HT-29 (cell line): ENCODE measurements around the gene BEST1. TPM values are rescaled to one million over a fixed set of nuclear protein-coding genes. Genes with fewer than 3 reads are reported as not detected.
"Not testable (repeated sequence)": the region's sequence is repeated elsewhere in the genome, so short reads cannot be mapped to it uniquely, and the experiment has no call there.

Experiments
- DNase-seq: peaks from one replicate; pipeline ENCODE4 v3.0.0-alpha.2; 2015; ENCODE audit warnings: low spot score
- total RNA-seq: library from RNA; depleted of rRNA; stranded (reverse); fragments of >200 nt; shearing (Covaris generic); gene quantifications from 2 replicates; pipeline ENCODE4 v1.2.3, GENCODE V29; 2014

BEST1 gene
- total RNA-seq, 1 experiment from 2014 or later: 0.46 TPM

DNA sequence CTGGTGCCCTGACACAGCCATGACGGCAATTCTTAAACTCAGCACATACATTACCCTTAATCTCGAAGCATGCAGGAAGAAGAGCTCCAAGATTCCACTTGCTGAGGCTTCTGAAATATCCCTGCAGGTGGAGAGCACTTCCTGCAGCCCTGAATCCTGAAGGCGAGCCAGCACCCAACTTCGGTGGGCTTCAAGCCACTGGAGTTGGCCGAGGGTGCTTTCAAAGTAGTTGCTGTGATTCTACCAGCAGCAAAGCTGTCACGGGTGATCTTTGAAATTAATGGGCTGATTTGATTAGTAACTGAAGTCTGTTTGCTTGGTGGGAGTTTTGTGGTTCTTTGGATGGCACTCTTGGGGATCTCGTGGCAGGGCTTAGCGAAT is 26.3 kb downstream of the BEST1 start:
- DNase-seq: no peak

DNA sequence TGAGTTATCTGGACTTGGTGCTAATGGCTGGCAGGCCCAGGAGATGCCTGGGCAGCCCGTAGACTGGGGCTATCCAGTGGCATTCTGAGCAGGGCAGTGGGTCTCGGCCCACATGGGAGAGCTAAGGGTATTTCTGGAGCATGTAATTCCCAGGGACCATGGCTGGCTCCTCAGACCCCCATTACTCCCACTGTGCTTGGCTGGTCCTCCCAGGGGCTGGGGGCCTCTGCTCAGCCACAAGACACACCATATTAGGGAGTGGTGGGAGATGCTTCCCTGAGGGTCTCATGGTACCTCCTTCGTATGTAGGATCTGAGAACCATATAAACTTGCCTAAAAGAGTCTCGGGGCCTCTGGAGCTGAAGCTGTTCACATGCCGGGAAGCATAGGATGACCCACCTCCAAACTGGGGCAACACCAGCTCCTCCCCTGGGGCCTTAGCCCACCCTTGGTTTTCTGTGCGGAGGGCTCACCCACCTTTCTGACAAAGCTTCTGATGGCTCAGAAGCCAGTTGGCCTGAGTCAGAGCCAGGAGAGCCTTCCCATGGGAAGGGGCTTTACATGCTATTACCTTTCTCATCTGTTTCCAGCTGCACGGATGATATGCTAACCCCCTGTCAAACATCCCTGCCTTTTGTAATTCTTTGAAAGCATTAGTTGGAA is 26.8 kb downstream of the BEST1 start:
- DNase-seq: no peak

DNA sequence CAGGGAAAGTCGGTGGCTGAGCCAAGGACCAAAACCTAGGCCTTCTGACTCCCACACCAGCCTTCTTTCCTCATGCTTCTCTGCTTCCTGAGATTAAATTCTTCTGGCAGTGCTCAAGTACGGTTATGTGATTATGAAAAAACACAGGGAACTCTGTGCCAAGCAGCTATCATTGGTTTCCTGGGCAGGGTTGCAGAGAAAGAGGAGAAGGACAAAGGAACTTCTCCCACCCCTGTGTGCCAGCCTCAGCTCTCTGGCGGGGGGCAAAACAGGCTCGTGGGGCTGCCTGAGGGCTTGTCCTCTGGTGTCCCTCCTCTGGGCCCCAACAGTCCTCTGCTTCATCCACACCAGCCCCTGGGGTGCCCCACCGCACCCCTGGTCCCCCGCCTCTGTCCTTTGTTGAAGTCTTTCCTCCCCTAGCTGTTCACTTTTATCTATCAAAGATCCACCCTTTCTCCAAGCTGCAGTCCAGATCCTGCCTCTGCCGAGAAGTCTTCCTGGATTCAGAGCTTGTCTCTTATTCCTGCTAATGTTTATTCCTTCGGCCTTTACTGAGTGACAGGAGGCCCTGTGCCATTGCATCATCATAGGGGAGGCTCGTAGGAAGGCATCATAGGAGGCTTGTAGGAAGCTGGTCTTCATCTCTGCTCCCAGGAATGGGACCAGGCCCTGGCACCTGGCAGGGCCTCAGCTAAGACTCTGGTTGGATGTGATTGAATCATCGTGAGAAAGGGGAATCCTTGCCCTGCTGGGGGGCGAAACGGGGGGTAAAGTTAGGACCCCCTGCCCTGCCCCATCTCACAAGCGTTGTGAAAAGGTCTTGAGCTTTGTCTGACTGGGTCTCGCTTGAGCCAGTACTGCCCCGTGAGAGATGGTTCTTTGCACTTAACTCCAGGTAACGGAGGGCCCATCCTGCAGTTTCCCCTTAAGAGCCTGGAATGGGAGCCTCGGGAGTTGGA is 28.8 kb downstream of the BEST1 start:
- no peak for DNase-seq

DNA sequence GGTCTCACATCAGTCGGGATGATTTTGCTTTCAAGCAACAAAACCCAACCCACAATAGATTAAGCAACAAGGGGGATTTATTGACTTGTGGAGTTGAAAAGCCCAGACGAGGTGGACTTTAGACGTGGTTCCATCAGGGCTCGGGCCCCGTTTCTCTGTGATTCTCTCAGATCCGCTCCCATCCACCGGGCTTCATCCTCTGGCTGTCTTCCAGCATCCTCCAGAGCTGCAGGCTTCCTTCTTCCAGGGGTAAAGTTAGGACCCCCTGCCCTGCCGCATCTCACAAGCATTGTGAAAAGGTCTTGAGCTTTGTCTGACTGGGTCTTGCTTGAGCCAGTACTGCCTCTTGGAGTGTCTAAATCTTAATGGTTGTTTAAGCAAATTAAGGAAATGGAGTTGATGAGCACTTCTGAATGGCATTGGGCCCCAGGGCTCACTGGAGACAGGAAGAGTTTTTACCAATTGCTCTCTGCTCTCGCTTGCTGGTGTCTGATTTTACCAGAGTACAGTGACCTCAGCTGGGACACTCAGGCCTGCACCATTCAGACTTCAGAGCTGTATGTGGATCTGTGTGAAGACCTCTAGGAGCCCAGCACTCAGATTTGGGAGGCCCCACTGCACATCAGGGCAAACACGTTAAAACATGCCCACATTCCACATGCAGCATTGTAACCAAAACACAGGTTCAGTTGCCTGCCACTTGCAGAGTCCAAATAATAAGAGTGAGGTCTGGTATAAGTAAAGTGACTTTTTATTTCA is 30.8 kb downstream of the BEST1 start:
- no peak for DNase-seq

DNA sequence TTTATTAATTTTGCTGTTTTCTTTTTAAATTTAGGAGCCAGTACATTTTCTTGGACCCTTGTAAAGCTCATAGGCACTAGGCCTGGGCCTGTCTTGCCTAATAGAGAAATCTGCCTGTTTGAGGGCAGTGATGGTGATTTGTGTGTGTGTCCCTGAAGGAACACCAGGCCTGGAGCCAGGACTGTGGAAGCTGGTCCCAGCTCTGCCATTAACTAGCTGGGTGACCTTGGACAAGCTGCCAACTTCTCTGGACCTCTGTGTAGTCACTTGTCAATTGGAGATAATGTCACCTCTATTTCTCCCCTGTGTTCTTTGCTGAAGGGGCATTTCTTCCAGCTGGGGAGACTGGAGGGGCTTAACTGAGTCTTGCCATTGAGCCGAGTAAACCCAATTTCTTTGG is 33.3 kb downstream of the BEST1 start:
- no peak for DNase-seq

DNA sequence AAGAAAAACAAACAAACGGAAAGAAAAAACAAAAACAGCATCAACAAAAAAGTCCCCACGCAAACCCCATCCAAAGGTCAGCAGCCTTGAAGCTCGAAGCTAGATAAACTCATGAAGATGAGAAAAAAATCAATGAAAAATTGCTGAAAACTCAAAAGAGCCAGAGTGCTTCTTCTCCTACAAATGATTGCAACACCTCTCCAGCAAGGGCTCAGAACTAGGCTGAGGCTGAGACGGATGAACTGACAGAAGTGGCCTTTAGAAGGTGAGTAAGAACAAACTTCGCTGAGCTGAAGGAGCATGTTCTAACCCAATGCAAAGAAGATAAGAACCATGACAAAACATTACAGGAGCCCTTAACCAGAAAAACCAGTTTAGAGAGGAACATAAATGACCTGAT is 35.7 kb downstream of the BEST1 start:
- DNase-seq: peak; percentile 83

DNA sequence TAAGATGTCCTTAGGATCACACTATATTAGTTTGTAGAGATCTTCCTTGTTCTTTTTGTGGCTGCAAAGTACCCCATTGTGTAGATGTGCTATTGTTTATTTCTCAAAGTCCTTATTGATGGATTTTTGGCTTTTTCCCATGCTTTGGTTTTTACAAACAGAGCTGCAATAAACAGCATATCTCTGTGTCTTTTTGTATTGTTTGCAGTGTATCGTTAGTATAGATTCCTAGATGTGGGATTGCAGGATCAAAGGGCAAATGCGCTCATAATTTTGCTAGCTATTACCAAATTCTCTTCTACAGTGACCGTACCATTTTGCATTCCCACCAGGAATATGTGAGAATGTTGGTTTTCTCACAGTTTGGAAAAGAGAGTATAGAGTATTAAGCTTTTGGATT is 44.8 kb downstream of the BEST1 start:
- DNase-seq: no peak

DNA sequence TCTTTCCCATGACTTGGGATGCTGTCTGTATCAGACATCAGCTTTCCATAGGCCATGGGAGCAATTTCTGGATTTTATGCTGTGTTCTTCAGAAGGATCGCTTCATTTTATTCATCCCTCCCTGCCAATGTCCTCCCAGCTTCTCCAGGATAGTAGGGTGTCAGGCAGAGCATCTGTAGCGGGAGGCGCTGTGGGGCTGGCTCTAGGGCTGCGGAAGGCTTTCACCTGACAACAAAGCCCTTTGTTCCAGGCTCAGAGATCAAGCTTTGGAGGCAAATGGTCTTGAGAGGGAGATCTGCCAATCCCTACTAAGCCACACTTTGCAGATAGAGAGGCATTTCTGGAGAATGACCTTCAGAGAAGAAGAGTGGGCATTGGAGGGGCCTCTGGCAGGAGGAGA is 46.8 kb downstream of the BEST1 start:
- DNase-seq: no peak

DNA sequence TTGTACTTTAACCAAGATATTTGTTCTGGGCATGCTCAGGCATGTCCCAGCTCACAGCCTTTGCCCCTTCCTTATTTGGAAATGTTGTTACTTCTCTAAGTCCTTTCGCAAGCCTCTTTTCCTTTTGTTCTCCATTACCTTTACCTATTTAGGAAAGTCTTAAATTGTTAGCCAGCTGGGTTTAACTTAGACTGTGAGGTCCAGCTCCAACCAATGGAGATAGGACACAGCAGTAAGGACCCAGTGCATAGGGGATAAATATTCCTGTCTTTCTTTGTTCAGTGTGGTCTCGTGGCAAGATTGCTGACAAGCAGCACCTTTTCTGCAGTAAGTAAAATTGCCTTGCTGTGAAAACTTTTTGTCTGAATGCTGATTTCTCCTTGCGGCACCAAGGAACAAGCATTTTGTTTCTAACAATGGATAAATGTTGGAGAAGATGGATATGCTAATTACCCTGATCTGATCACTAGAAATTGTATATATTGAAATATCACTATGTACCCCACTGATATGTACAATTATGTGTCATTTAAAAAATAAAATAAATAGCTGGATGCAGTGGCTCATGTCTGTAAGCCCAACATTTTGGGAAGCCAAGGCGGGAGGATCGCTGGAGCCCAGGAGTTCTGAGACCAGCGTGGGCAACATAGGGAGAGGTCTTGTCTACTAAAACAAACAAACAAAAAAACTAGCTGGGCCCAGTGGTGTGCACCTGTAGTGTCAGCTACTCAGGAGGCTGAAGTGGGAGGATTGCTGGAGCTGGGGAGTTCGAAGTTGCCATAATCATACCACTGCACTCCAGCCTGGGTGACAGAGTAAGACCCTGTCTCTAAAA is 49.2 kb downstream of the BEST1 start:
- DNase-seq: no peak

DNA sequence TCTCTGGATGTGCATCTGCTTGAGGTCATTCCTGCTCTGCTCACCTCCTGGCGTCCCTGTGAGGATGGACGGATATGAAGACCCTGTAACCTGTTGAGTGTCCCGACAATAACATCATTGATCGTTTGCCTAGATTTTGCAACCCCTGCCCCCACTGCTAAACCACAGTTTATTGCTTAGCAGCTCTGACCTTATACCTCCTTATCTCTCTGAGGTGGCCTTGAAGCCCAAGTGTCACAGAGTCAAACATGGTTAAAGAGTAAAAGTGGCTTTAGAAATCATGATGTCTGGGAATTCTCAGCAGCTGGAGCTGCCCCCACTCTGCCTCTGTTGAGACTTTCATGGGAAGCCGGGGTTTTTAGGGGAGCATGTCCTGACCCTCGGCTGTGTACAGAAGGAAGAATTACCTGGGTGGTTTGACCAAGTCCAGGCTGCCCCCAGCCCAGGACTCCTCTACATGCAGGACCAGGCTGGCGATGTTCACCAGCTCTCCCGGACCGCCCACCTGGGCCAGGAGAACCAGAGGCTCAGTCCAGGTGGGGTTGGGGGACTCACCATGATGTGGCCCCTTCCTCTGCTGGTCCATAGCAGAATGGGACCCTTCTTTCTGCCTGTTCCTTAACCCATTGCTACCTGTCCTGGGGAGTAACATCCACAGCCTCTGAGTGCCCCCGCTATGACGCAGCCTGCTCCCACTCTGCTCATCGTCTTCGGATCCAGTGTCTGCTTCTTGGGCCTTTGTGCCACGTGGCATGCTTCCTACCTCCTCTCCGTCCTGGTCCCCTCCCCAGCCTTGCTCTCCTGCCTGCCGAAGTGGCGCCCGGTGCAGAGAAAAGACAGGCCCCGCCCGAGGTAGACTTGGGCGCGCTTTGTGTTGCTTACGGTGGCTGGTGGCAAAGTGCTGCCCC is 50.6 kb downstream of the BEST1 start:
- no peak for DNase-seq

DNA sequence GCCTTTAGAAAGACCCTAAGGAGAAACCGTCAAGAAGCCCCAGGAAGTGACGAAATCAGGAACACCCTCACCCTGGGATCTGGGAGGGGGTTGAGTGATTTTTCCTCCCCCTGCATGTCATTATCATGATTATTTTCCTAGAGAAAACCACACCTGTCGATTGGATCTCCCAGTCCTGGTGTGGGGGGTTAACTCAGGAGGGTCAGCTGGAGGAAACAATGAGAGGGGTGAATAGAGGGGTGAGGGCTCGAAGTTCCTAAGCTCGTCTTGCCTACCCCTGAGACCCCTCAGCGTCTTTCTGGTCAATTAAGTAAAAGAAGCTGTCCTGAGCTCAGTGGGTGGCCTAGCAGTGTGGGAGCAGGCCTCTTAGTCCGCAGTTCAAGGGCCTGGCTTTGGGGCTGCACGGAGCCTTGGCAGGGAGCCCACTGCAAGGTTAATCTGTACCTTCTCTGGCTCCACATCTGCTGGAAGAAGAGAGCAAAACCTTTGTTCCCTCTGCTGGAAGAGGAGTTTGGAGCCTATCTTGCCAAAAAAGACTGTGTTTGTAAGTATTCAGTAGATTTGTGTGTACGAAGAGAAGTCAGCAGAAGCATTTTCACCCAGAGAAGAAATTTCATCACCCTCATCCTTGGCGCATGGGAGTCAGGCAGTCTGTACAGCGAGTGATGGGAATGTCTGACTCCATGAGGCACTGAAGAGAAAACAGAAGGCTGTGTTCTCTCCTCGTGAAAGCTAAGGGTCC is 51.5 kb downstream of the BEST1 start:
- DNase-seq: peak; percentile 56

DNA sequence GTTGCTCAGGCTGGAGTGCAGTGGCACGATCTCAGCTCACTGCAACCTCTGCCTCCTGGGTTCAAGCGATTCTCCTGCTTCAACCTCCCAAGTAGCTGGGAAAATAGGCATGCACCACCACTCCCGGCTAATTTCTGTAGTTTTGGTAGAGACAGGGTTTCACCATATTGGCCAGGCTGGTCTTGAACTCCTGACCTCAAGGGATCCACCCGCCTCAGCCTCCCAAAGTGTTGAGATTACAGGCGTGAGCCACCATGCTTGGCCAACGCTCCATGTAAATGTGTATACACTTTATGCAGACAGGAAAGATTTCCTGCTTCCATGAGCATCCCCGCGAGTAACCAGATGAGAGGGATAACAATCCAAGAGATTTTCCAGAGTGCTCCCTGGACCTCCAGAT is 52.1 kb downstream of the BEST1 start:
- DNase-seq: not testable (repeated sequence)

DNA sequence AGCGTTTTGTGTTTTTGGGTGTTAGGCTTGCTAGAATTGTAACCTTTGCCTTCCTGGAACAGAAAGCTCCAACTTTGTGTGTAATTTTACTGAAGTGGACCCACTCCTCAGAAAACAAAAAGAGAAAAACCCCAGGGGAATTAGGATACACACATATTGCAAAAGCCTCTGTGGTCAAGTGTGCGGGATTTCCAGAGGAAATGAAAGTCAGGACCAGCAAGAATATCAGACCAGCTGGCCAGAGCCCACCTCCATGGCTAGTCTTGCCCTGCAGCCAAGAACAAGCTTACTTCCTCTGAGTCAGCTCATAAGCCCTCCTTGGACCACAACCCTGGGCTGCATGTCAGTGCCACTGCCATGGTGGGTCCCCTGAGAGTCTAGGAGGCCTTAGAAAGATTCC is 54.3 kb downstream of the BEST1 start:
- DNase-seq: no peak

DNA sequence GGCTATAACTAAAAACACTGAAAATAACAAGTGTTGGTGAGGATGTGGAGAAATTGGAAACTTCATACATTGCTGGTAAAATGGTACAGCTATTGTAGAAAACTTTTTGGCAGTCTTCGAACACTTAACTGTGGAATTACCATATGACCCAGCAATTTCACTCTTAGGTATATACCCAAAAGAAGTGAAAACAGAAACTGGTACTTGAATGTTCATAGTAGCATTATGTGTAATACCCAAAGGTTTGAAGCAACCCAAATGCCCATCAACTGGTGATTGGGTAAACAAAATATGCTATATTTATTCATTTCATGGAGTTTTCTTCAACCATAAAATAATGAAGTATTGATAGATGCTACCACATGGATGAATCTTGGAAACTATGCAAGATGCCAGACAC is 58.0 kb downstream of the BEST1 start:
- DNase-seq: no peak

DNA sequence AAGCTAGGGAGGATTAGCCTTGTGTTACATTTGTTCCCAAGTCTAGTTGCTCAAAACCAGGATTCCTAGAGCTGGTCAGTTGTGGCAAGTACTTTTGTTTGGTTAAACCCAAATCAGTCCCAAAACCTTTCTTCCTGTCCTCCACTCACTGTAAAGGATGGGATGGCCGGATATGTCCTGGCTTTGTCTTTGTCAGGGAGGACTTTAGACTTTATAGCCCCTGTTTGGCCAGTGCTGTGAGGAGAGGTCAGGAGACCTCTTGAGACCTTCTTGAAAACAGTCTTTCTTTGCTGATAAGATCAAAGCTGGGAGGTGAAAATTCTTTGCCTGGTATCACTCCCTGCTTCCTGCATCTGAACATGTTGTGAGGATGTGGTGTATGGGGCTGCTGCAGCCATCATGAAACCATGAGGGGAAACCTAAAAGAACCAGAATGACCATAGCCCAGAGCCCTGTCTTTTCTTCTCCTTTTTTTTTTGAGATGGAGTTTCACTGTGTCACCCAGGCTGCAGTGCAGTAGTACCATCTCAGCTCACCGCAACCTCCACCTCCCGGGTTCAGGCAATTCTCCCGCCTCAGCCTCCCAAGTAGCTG is 60.9 kb downstream of the BEST1 start:
- no peak for DNase-seq

DNA sequence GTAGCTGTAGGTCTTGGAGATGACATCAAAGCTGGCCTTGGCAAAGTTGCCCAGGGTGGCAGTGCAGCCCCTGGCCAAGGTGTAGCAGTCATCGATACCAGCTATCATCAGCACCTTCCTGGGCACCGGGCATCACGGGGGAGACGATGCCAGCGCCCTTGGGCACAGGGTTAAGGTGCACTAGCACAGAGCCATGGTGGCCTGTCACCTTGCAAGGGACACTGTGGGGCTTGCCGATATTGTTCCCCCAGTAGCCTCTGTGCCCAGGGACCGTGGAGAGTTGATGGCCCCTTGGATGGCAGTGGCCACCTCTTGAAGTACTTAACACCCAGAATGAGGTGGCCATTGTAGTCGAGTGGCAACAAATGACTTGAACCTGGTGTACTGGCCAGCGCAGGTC is 61.7 kb downstream of the BEST1 start:
- DNase-seq: no peak

DNA sequence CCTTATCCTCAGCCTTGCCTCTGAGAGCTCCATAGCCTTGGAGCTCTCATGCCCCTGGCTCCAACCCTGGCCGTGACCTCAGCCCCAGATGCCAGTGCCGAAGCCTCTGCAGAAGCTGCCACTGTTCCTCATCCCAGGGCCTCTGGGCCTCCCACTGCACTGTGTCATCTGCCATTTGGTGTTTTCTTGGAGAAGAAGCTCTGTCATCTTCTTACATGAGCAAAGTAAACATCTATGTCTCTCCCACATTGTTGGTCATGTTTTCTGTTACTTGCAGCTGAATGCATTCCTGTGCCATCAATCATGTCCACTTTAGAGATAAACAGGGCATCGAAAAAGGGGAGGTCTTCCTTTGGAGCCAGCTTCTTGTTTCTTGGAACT is 62.3 kb downstream of the BEST1 start:
- DNase-seq: peak; percentile 24

DNA sequence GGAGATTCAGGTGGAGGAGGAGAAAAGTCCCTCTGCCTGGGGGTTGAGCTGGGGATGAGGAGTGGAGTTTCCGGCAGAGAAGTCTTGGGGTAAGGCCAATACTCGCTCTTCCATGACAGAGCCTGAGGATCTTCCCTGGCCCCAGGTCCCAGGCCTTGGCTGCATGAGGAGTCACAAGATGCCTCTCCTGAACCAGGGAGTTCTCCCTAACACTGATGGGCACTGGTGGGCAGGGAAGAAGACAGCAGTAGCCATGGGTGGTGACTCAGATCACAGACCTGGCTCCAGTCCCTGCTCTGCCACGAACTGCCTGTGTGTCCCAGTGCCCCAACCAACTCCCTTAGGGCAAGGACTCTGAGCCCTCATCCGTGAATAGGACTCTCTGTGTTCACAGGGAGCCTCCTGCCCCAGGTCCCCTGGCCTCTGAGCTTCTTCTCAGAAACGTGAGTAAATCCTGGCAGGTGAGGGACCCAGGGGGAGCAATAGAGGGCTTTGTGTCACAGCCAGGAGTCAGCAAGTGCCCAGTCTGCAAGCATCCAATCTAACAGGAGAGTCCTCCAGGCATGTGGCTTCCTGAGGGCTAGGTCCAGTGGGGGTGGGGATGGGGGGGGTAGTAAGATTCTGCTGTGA is 62.8 kb downstream of the BEST1 start:
- peak; percentile 51 for DNase-seq
